NCI-H524 treated with DMSO at 0.1 percent for 48 hours (cell line): ENCODE measurements around the gene GIPC3.

ENCODE experiments used
- DNase-seq: peaks from one replicate; lab custom pipeline; 2025; lab: John Stamatoyannopoulos, UW

Gene GIPC3

GRCh38 chr19:3605361-3605760 is 20.1 kb downstream of the GIPC3 start:
- DNase-seq = no peak

DNA sequence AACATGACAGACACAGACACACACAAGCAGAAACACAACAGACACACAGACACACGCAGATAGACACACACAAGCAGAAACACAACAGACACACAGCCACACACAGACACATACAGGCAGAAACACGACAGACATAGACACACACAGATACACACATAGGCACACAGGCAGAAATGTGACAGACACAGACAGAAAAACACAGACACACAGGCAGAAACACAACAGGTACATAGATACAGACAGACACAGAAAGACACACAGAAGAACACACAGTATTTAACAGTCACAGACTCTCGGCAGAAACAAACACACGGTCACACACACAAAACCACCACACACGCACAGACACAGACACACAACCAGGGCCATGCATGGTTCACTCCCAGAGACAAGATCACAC is 20.5 kb downstream of the GIPC3 start:
- DNase-seq = no peak

GRCh38 chr19:3606174-3606689 is 21.0 kb downstream of the GIPC3 start:
- no peak for DNase-seq

GRCh38 chr19:3606690-3607289 is 21.5 kb downstream of the GIPC3 start, which contains the start of gene TBXA2R:
Gene TBXA2R (minus strand): TSS chr19:3606875. CDS start chr19:3600634, 6,241 bp downstream.
- no peak for DNase-seq

DNA sequence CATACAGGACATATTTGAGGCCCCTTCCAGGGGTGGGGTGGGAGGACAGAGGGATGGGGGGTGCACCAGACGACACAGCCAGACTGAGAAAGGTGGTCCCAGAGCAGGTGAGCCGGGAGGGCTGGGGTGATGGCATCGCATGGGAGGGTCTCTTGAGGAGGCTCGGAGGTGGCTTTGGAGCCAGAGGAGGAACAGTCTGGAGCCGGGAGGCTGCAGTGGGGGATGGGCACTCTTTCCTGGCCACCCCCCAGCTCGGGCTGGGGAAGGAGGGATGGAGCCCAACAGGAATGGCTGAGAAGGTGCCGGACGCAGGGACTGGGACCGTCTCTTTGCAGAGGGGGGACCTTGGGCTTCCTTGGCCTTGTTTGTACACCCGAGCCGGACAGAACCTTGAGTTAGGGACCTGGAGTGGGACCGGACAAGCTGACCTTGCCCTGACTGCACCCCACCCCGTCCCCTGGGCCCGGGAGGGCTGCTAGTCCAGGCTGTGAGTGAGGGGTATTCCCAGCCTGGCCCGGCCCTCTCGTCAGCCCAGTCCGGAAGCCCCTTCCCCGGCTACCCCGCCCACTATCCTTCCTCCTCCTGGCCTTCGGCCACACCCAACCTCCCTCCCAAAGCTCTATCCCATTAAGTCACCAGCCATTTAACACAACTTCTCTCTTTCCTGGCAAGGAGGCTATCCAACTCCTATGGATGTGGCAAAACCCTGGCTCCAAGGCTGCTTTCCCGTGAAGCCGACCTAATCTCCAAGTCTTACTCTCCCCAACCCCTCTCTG is 22.2 kb downstream of the GIPC3 start:
- DNase-seq = no peak

- no peak for DNase-seq
Measured at GRCh38 chr19:3608079-3608641, 22.9 kb downstream of the GIPC3 start.

DNA sequence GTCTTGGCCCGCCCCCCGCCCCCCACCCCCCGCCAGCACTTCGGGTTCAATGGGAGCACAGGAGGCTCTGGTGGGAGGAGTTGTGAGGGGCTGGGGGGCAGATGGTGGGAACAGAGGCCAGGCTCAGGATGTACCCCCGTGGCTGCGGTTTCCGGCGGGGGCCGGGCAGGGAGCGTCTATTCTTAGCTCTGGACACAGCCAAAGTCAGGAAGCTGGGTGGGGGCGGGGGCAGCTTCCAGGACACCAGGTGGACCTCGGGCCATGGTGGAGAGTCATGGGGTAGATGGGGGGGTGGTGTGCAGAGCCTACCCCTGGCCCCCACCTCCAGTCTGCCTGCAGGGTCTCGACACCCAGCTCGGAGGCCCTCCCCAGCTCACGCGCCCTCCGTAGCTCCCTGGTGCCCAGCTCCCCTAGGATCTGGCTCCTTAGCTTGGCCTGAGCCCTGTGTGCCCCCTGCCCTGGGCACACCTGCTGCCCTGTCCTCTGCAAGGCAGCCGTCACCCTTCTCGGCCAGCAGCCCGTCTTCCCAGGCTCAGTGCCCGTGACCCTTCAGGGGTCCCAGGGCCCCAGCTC is 23.6 kb downstream of the GIPC3 start:
- no peak for DNase-seq

DNA sequence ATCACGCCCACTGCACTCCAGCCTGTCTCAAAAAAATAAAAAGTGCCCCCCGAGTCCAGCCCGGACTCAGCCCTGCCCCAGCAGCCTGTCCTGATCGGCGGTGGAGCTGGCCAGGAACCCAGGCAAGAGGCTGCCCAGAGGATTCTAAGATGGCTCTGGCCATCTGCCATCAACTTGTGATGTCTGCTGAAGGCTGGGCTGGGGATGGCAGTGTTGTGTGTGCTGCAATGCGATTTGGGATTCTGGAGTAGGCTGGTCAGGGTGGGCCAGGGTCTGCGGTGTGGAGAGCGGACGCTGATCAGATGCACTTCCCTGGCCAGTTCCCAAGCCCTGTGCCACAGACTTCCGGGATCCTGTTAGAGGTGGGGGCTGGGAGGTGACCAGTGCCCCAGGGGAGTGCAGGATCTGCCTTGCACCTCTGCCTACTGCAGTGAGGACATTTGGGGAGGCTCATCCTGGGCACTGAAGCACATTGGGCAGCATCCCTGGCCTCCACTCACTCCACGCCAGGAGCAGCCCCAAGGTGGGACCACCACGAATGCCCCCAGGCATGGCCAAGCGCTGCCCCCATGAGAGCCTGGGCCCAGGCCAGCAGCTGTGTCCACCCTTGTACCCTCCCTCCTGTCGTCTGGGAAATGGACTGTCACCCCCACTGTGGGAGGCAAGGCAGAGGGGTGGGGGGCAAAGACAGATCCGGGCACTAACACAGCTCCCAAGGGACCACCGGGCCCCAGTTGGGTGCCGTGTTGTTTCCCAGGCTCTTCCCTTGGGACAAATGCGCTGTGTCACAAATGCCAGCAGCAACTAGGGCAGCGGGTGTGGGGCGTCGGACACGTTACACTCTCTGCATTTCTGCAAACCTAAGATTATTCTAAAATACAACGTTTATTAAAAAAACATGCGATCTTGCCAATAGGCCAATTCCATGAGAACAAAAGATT is 24.8 kb downstream of the GIPC3 start:
- no peak for DNase-seq

- no peak for DNase-seq
Measured at GRCh38 chr19:3610745-3611717, 25.8 kb downstream of the GIPC3 start.

GRCh38 chr19:3611841-3612240 is 26.6 kb downstream of the GIPC3 start:
- no peak for DNase-seq

GRCh38 chr19:3612330-3612729 is 27.1 kb downstream of the GIPC3 start:
- no peak for DNase-seq

- DNase-seq = no peak
Measured at GRCh38 chr19:3612901-3613741, 27.8 kb downstream of the GIPC3 start.

GRCh38 chr19:3613818-3614661 is 28.8 kb downstream of the GIPC3 start:
- no peak for DNase-seq

DNA sequence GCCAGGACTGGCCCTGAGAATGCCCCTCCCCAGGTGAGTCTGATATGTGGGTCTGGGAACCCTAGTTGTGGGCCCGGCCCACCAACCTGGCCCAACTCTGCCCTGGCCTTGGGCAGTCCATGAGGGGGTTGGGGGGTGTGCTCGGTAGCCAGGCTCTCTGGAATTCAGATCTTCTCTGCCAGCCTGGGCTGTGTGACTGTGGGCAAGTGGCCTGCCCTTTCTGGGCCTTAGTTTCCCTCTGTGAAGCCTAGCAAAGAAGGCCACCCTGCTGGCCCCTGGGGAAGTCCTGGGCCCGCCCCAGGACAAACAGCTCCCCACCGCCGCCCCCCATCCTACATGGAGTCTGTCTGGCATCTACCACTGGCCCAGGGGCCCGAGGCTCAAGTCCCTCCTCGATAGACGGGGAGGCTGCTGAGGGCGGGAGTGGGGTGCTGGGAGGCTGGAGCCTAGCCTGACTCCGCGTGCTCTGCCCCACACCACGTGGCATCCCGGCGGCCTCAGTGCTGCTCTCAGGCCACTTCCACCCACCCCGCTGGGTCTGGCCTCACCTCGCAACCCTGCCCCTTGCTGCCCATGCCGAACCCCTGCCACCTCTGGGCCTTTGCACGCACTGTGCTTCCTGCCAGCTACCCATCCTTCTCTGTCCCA is 29.7 kb downstream of the GIPC3 start:
- DNase-seq = no peak

DNA sequence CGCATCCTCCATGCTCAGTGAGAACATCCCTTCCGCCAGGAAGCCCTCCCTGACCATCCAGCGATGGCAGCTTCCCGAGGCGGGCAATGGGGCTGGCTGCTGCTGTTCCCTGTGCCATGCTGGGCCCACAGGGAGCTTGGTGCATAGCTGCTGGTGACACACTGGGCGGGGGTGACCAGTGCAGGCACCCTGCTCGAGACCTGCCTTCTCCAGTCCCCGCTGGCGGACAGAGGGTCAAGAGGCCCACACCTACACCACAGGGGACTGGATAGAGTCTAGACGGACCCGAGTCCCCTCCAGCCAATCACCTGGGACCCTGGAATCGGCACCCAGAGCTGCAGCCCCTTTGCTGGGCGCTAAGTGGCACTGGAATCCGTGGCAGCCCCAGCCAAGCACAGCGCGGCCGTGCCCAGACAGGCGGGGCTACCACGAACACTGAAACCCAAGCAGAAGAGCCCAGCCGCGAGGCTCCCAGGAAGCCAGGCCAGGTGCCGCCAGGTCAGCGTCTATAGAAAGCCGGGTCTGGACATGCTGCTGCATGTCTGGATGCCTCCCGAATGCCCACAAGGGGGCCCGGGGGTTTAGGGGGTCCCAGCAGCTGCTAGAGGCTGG is 30.4 kb downstream of the GIPC3 start:
- DNase-seq = no peak

DNA sequence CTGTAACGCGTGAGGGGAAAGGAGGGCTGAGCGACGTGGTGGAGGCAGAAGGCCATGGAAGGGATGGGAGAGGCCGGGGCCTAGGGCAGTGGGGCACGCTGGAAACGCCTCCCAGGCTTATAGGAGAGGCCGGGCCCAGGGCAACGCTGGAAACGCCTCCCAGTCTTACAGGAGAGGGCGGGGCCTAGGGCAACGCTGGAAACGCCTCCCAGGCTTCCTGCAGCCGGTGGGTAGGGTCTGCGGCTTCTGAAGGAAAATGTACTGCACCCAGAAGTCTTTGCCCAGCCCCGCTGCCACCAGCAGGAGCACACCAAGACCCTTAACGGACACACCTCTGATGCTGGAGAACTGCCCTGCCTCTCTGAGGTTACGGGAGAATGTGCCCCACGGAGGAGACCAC is 32.2 kb downstream of the GIPC3 start:
- DNase-seq = no peak

DNA sequence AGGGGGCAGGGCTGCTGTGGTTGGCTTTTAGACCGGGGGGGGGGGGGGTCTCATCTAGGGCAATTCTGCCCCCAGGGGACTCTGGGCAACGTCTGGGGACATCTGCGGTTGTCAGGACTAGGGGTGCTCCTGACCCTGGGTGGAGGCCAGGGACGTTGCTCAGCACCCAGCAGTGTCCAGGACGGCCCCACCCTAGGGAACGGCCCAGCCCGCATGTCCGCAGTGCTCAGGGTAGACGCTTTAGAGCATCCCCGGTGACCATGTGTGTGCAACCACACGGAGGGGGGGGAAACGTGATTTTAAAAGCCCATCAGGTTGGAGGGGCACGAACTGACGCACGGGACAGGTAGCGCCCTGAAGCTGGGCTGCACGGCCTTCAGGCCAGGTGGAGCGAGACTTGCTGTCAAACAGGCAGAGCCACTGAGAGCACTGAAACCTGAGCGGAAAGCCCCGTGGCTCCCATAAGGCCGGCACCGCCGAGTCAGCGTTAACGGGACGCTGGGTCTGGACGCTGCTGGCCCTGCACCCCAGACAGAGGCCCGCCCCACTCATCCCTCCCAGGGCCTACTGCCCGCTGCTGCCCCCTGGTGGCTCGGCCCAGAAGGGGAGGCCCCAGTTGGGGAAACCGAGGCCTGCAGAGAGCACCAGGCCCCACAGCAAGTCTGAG is 33.0 kb downstream of the GIPC3 start:
- DNase-seq = no peak
